IMR-90 (cell line): ENCODE data around the gene NPW. TPM values are rescaled to one million over a fixed set of nuclear protein-coding genes. Genes with fewer than 3 reads are reported as not detected.
A peak's percentile ranks its signal among the peaks of the same experiment; 100 is the strongest.

Source experiments
- ATAC-seq: fragments of 200-7000 bp; cut with Tn5 transposase; 2 replicates; pipeline ENCODE4 v1.9.1; 2020; ENCODE audit warnings: low read depth, mild to moderate bottlenecking, moderate library complexity
- BruUV-seq: library from RNA; stranded (reverse); fragments of 400-500 nt; replicated peaks from 2 replicates; lab custom pipeline; 2021; lab: Mats Ljungman, UMichigan
- CTCF ChIA-PET: fragments of 300-600 bp; formaldehyde crosslinking; extraction: SDS; loops from one replicate; lab custom pipeline; 2021; ENCODE audit warnings: antibody characterized with exemption; lab: Yijun Ruan, JAX
- POLR2A ChIA-PET: fragments of 300-600 bp; sonication (Branson Sonifier 250); formaldehyde crosslinking; loops from one replicate; lab custom pipeline; 2022; ENCODE audit warnings: antibody characterized with exemption; ENCODE audit not compliant: unreplicated experiment; lab: Charles Lee
- DNase-seq: peaks from one replicate; pipeline ENCODE4 v3.0.0; 2013
- H2AFZ ChIP-seq: replicated peaks from 2 replicates; pipeline ENCODE3; 2013; ENCODE audit warnings: low read length, mild to moderate bottlenecking; ENCODE audit not compliant: poor library complexity
- H2AK5ac ChIP-seq: 2 replicates; pipeline ENCODE4 v1.6.1; 2013; ENCODE audit warnings: low read depth, low read length, inconsistent platforms
- H2AK9ac ChIP-seq: replicated peaks from 2 replicates; pipeline ENCODE3; 2013; ENCODE audit warnings: mild to moderate bottlenecking, low read depth, low read length, moderate library complexity; ENCODE audit not compliant: poor library complexity
- H2BK120ac ChIP-seq: 2 replicates; pipeline ENCODE4 v1.6.1; 2013; ENCODE audit warnings: low read depth, low read length, inconsistent platforms
- H2BK15ac ChIP-seq: 3 replicates; pipeline ENCODE4 v1.6.1; 2013; ENCODE audit warnings: low read depth, low read length, inconsistent platforms
- H2BK20ac ChIP-seq: 2 replicates; pipeline ENCODE4 v1.6.1; 2013; ENCODE audit warnings: low read depth, mild to moderate bottlenecking, inconsistent platforms, low read length, moderate library complexity
- H2BK5ac ChIP-seq: 2 replicates; pipeline ENCODE4 v1.6.1; 2013; ENCODE audit warnings: mild to moderate bottlenecking, low read depth, low read length, inconsistent platforms; ENCODE audit not compliant: poor library complexity, severe bottlenecking
- H3K14ac ChIP-seq: replicated peaks from 2 replicates; pipeline ENCODE4 v1.6.1; 2013; ENCODE audit warnings: low read depth, low read length, inconsistent platforms
- H3K18ac ChIP-seq: 2 replicates; pipeline ENCODE4 v1.6.1; 2013; ENCODE audit warnings: low read depth, low read length, control low read depth
- H3K23ac ChIP-seq: 2 replicates; pipeline ENCODE4 v1.6.1; 2013; ENCODE audit warnings: low read depth, low read length, inconsistent platforms
- H3K27ac ChIP-seq: 2 replicates; pipeline ENCODE4 v1.5.1; 2013; ENCODE audit warnings: mild to moderate bottlenecking, control low read depth, low read length; ENCODE audit not compliant: insufficient read depth
- H3K27me3 ChIP-seq: 2 replicates; pipeline ENCODE4 v1.6.1; 2013; ENCODE audit warnings: low read length; ENCODE audit not compliant: control insufficient read depth, insufficient read depth
- H3K36me3 ChIP-seq: 2 replicates; pipeline ENCODE4 v1.6.1; 2013; ENCODE audit warnings: low read length, mixed read lengths; ENCODE audit not compliant: control insufficient read depth, insufficient read depth
- H3K4ac ChIP-seq: 2 replicates; pipeline ENCODE4 v1.6.1; 2013; ENCODE audit warnings: low read depth, low read length, inconsistent platforms
- H3K4me1 ChIP-seq: 2 replicates; pipeline ENCODE4 v1.6.1; 2013; ENCODE audit warnings: low read length, mixed read lengths; ENCODE audit not compliant: control insufficient read depth, insufficient read depth
- H3K4me2 ChIP-seq: 2 replicates; pipeline ENCODE4 v1.6.1; 2013; ENCODE audit warnings: low read depth, mild to moderate bottlenecking, control low read depth, low read length, moderate library complexity
- H3K4me3 ChIP-seq: 2 replicates; pipeline ENCODE4 v1.5.1; 2013; ENCODE audit warnings: low read depth, mild to moderate bottlenecking, control low read depth, low read length, moderate library complexity; ENCODE audit not compliant: insufficient read depth
- H3K56ac ChIP-seq: 2 replicates; pipeline ENCODE4 v1.6.1; 2013; ENCODE audit warnings: low read length, inconsistent platforms; ENCODE audit not compliant: insufficient read depth; ENCODE audit errors: extremely low read depth
- H3K79me1 ChIP-seq, 2 experiments: 2 replicates each; pipeline ENCODE4 v1.6.1; 2013; ENCODE audit warnings: low read length in 2 of 2, inconsistent platforms in 1 of 2, low read depth in 1 of 2
- H3K9ac ChIP-seq: 2 replicates; pipeline ENCODE4 v1.6.1; 2013; ENCODE audit warnings: low read depth, low read length, control low read depth
- H3K9me1 ChIP-seq: 2 replicates; pipeline ENCODE4 v1.6.1; 2013; ENCODE audit warnings: low read length, inconsistent platforms; ENCODE audit not compliant: insufficient read depth
- H3K9me3 ChIP-seq: 2 replicates; pipeline ENCODE4 v1.6.1; 2013; ENCODE audit warnings: low read length; ENCODE audit not compliant: control insufficient read depth, insufficient read depth
- H4K20me1 ChIP-seq: 2 replicates; pipeline ENCODE4 v1.6.1; 2013; ENCODE audit warnings: low read length, inconsistent platforms; ENCODE audit not compliant: insufficient read depth
- H4K5ac ChIP-seq: 2 replicates; pipeline ENCODE4 v1.6.1; 2013; ENCODE audit warnings: mild to moderate bottlenecking, low read depth, low read length, control low read depth
- H4K8ac ChIP-seq, 2 experiments: 2 replicates each; pipeline ENCODE4 v1.6.1; 2013; ENCODE audit warnings: low read depth in 2 of 2, low read length in 2 of 2, control low read depth in 1 of 2, inconsistent platforms in 1 of 2
- H4K91ac ChIP-seq: 2 replicates; pipeline ENCODE4 v1.6.1; 2013; ENCODE audit warnings: low read depth, low read length, inconsistent platforms; ENCODE audit not compliant: insufficient read depth
- CEBPB ChIP-seq: IDR thresholded peaks from 2 replicates; pipeline ENCODE4 v1.6.1; 2012; ENCODE audit warnings: low read depth, low read length, improper control_type of control experiment
- CHD1 ChIP-seq: IDR thresholded peaks from 2 replicates; pipeline ENCODE4 v1.6.1; 2012; ENCODE audit warnings: low read depth, low read length, improper control_type of control experiment
- FOS ChIP-seq: fragments of 150-350 bp; IDR thresholded peaks from 2 replicates; pipeline ENCODE4 v1.6.1; 2016; ENCODE audit warnings: low read depth, low read length
- MAFK ChIP-seq: IDR thresholded peaks from 2 replicates; pipeline ENCODE4 v1.6.1; 2012; ENCODE audit warnings: low read depth, low read length, improper control_type of control experiment
- MAZ ChIP-seq: IDR thresholded peaks from 2 replicates; pipeline ENCODE4 v1.6.1; 2012; ENCODE audit warnings: low read depth, mild to moderate bottlenecking, low read length, improper control_type of control experiment, moderate library complexity, borderline replicate concordance
- MXI1 ChIP-seq: IDR thresholded peaks from 2 replicates; pipeline ENCODE4 v1.6.1; 2012; ENCODE audit warnings: low read depth, mild to moderate bottlenecking, low read length, moderate library complexity, borderline replicate concordance
- NFE2L2 ChIP-seq: fragments of 150-350 bp; IDR thresholded peaks from 2 replicates; pipeline ENCODE4 v1.6.1; 2016; ENCODE audit warnings: low read depth, mild to moderate bottlenecking, low read length
- POLR2A ChIP-seq: IDR thresholded peaks from 2 replicates; pipeline ENCODE4 v1.6.1; 2012; ENCODE audit warnings: mild to moderate bottlenecking, low read depth, low read length
- RAD21 ChIP-seq: IDR thresholded peaks from 2 replicates; pipeline ENCODE4 v1.6.1; 2012; ENCODE audit warnings: low read length, improper control_type of control experiment
- RCOR1 ChIP-seq: IDR thresholded peaks from 2 replicates; pipeline ENCODE4 v1.6.1; 2012; ENCODE audit warnings: mild to moderate bottlenecking, low read length, improper control_type of control experiment; ENCODE audit not compliant: insufficient replicate concordance
- RFX5 ChIP-seq: IDR thresholded peaks from 2 replicates; pipeline ENCODE4 v1.8.0; 2012; ENCODE audit warnings: low read depth, mild to moderate bottlenecking, low read length, moderate library complexity
- SMC3 ChIP-seq: fragments of 150-350 bp; IDR thresholded peaks from 2 replicates; pipeline ENCODE4 v1.6.1; 2016; ENCODE audit warnings: low read depth, mild to moderate bottlenecking, antibody characterized with exemption, low read length, moderate library complexity
- WGBS, 2 experiments: methylation state at CpG; one replicate each; pipeline versions ENCODE4 v1.1.5 to v1.1.7; 2013; ENCODE audit warnings: missing lambda C conversion rate in 2 of 2; ENCODE audit not compliant: insufficient read length in 1 of 2; ENCODE audit errors: extremely low coverage in 2 of 2; 5-methylcytosine and 5-hydroxymethylcytosine counted together
- dilution Hi-C: fragments of 300-500 bp; cut with HindIII; formaldehyde crosslinking; loops from one replicate; pipeline ENCODE4 v1.14.3; 2018; ENCODE audit warnings: low sequenced_read_pairs; ENCODE audit not compliant: unreplicated experiment
- in situ Hi-C: fragments of 300-500 bp; cut with MboI; formaldehyde crosslinking; loops from 3 replicates; pipeline ENCODE4 v1.14.3; 2019; ENCODE audit warnings: low sequenced_read_pairs, inconsistent platforms, mixed read lengths
- intact Hi-C: fragments of 100-400 bp; cut with micrococcal nuclease; formaldehyde crosslinking; loops from 2 replicates; pipeline ENCODE4 v1.10.0; 2022
- polyA plus RNA-seq, 3 experiments: library from polyadenylated mRNA; depleted of rRNA; stranded (reverse); fragments of >200 nt; gene quantifications; 2 replicates each; pipeline ENCODE4 v1.2.3, GENCODE V29; 2012; ENCODE audit warnings: low replicate concordance in 1 of 3
- total RNA-seq: library from RNA; depleted of rRNA; stranded (reverse); fragments of >200 nt; gene quantifications from 2 replicates; pipeline ENCODE4 v1.2.3, GENCODE V29; 2012
- TF ChIP-seq, protein P1 (sequence below): fragments of 150-350 bp; IDR thresholded peaks from 2 replicates; pipeline ENCODE4 v1.6.1; 2017; ENCODE audit warnings: mild to moderate bottlenecking, antibody characterized with exemption, low read length, low read depth
- TF ChIP-seq, protein P2 (sequence below): fragments of 150-350 bp; IDR thresholded peaks from 2 replicates; pipeline ENCODE4 v1.6.1; 2016; ENCODE audit warnings: low read depth, mild to moderate bottlenecking, low read length, moderate library complexity, borderline replicate concordance
- TF ChIP-seq, protein P3 (sequence below): conservative IDR thresholded peaks from 2 replicates; pipeline ENCODE4 v1.5.1; 2012; ENCODE audit warnings: mild to moderate bottlenecking, low read depth, low read length, improper control_type of control experiment

NPW gene
- total and polyA plus RNA-seq, 2 of the 4 experiments (the other 2 are of a cell fraction): 0.18 to 2.0 TPM

- 0 out of 2 replicates have a peak overlapping the region, but pooled peaks have one; percentile 42 for H2BK20ac ChIP-seq
- peak overlapping the region in 1 of 2 experiments; percentile 86; a peak in 2 of 4 replicates for H4K8ac ChIP-seq
- H3K9me3 ChIP-seq: no peaks in the 10 kb centered on the region
- H3K4me3 ChIP-seq: no peak overlapping the region; the same call in 1 of the 2 replicates
- H3K56ac ChIP-seq: no peak overlapping the region
- peaks cover 15% of the 10 kb centered on the region for H4K20me1 ChIP-seq
- WGBS, 2 experiments: 88% methylated on average over 14 of the region's 16 CpGs; no CpG with 5 or more reads in 1 of the 2 experiments
- peak overlapping the region; percentile 68; the same call in 1 of the 3 replicates for H2BK15ac ChIP-seq
- H2AFZ ChIP-seq: peak overlapping the region; percentile 93
- H3K9me1 ChIP-seq: peaks cover 9% of the 10 kb centered on the region
- CTCF ChIA-PET: no interaction called here
- H3K18ac ChIP-seq: no peak overlapping the region
- peak overlapping the region; percentile 96 for H2AK9ac ChIP-seq
- in situ Hi-C loops: no loop called here
- ATAC-seq (no peak), DNase-seq (no peak)
- BruUV-seq: no TSS peak
- peak overlapping the region; percentile 92 for H3K9ac ChIP-seq
- no peak overlapping the region for H3K14ac ChIP-seq
- H4K5ac ChIP-seq: peak overlapping the region; percentile 96; the same call in 1 of the 2 replicates
- peak overlapping the region; percentile 82 for H2BK5ac ChIP-seq
- H3K79me1 ChIP-seq: peaks cover 6 to 38% of the 10 kb centered on the region in 2 experiments
- peak overlapping the region; percentile 85 for H2BK120ac ChIP-seq
- no peak overlapping the region for H3K23ac ChIP-seq
- dilution Hi-C loops: no loop called here
- H3K36me3 ChIP-seq: peaks cover 12% of the 10 kb centered on the region; the same call in 1 of the 2 replicates
- H3K27me3 ChIP-seq: no peaks in the 10 kb centered on the region
- intact Hi-C loops: no loop called here
- peak overlapping the region; percentile 77 for H3K4ac ChIP-seq
- POLR2A ChIA-PET: no interaction called here
- H2AK5ac ChIP-seq: peak overlapping the region; percentile 70
- no peak overlapping the region for H3K27ac ChIP-seq
- H3K4me1 ChIP-seq: peaks cover 20% of the 10 kb centered on the region
- H3K4me2 ChIP-seq: peak overlapping the region; percentile 97; the same call in 1 of the 2 replicates
- H4K91ac ChIP-seq: peak overlapping the region; percentile 80
- no peak for TF ChIP-seq MXI1
- TF ChIP-seq CHD1: no peak
- TF ChIP-seq FOS: no peak
- TF ChIP-seq, protein P1, sequence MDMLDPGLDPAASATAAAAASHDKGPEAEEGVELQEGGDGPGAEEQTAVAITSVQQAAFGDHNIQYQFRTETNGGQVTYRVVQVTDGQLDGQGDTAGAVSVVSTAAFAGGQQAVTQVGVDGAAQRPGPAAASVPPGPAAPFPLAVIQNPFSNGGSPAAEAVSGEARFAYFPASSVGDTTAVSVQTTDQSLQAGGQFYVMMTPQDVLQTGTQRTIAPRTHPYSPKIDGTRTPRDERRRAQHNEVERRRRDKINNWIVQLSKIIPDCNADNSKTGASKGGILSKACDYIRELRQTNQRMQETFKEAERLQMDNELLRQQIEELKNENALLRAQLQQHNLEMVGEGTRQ: no peak
- TF ChIP-seq RFX5: no peak
- TF ChIP-seq RAD21: no peak
- TF ChIP-seq MAZ: no peak
- TF ChIP-seq SMC3: no peak
- TF ChIP-seq POLR2A: no peak
- TF ChIP-seq, protein P2, sequence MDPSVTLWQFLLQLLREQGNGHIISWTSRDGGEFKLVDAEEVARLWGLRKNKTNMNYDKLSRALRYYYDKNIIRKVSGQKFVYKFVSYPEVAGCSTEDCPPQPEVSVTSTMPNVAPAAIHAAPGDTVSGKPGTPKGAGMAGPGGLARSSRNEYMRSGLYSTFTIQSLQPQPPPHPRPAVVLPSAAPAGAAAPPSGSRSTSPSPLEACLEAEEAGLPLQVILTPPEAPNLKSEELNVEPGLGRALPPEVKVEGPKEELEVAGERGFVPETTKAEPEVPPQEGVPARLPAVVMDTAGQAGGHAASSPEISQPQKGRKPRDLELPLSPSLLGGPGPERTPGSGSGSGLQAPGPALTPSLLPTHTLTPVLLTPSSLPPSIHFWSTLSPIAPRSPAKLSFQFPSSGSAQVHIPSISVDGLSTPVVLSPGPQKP: no peak
- no peak for TF ChIP-seq RCOR1
- no peak for TF ChIP-seq MAFK
- TF ChIP-seq, protein P3, sequence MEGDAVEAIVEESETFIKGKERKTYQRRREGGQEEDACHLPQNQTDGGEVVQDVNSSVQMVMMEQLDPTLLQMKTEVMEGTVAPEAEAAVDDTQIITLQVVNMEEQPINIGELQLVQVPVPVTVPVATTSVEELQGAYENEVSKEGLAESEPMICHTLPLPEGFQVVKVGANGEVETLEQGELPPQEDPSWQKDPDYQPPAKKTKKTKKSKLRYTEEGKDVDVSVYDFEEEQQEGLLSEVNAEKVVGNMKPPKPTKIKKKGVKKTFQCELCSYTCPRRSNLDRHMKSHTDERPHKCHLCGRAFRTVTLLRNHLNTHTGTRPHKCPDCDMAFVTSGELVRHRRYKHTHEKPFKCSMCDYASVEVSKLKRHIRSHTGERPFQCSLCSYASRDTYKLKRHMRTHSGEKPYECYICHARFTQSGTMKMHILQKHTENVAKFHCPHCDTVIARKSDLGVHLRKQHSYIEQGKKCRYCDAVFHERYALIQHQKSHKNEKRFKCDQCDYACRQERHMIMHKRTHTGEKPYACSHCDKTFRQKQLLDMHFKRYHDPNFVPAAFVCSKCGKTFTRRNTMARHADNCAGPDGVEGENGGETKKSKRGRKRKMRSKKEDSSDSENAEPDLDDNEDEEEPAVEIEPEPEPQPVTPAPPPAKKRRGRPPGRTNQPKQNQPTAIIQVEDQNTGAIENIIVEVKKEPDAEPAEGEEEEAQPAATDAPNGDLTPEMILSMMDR: no peak
- no peak for TF ChIP-seq CEBPB
- TF ChIP-seq NFE2L2: no peak
These were observed 6.4 kb downstream of the NPW start for GRCh38 chr16:2025878-2026460.
